KMS-11 (cell line): Measurements from ENCODE around the gene LMOD1.

Experiments
- H2AFZ ChIP-seq: fragments of 200-600 bp; sonication (generic); 2 replicates; pipeline ENCODE4 v1.6.1; 2016; ENCODE audit warnings: antibody characterized with exemption, mixed run types, low read depth
- H3K27ac ChIP-seq: fragments of 200-600 bp; sonication (generic); 2 replicates; pipeline ENCODE4 v1.6.1; 2016; ENCODE audit warnings: mild to moderate bottlenecking, mixed run types
- H3K27me3 ChIP-seq: fragments of 200-600 bp; sonication (generic); 2 replicates; pipeline ENCODE4 v1.6.1; 2017; ENCODE audit warnings: mild to moderate bottlenecking, low read depth, mixed run types, moderate library complexity; ENCODE audit not compliant: insufficient read depth
- H3K36me3 ChIP-seq: fragments of 200-600 bp; sonication (generic); 2 replicates; pipeline ENCODE4 v1.6.1; 2017; ENCODE audit warnings: mild to moderate bottlenecking, mixed run types; ENCODE audit not compliant: insufficient read depth
- H3K4me1 ChIP-seq: fragments of 200-600 bp; sonication (generic); 2 replicates; pipeline ENCODE4 v1.6.1; 2016; ENCODE audit warnings: mild to moderate bottlenecking, low read depth, mixed run types; ENCODE audit not compliant: poor library complexity, severe bottlenecking
- H3K4me2 ChIP-seq: fragments of 200-600 bp; sonication (generic); 2 replicates; pipeline ENCODE4 v1.7.0; 2016; ENCODE audit warnings: mild to moderate bottlenecking, mixed run types
- H3K4me3 ChIP-seq: fragments of 200-600 bp; sonication (generic); IDR thresholded peaks from 2 replicates; pipeline ENCODE4 v1.6.1; 2017; ENCODE audit warnings: low read depth, low read length, mixed read lengths; ENCODE audit not compliant: insufficient read depth
- H3K79me2 ChIP-seq: fragments of 200-600 bp; sonication (generic); 2 replicates; pipeline ENCODE4 v1.6.1; 2016; ENCODE audit warnings: low read depth, mixed run types; ENCODE audit not compliant: insufficient read depth
- H3K9ac ChIP-seq: fragments of 200-600 bp; sonication (generic); 2 replicates; pipeline ENCODE4 v1.6.1; 2016; ENCODE audit warnings: mild to moderate bottlenecking, mixed run types
- H4K20me1 ChIP-seq: fragments of 200-600 bp; sonication (generic); 2 replicates; pipeline ENCODE4 v1.6.1; 2016; ENCODE audit warnings: mild to moderate bottlenecking, mixed run types; ENCODE audit not compliant: insufficient read depth
- CTCF ChIP-seq: fragments of 200-600 bp; sonication (generic); conservative IDR thresholded peaks from 2 replicates; pipeline ENCODE4 v1.6.1; 2017; ENCODE audit warnings: low read depth, mild to moderate bottlenecking, antibody characterized with exemption, low read length, moderate library complexity, mixed read lengths

LMOD1 gene

GRCh38 chr1:201985355-201985754 lies 39.0 kb upstream of the LMOD1 start:
- Histone ChIP-seq H3K36me3 (no peaks in the 10 kb centered on the region), H3K79me2 (peaks cover 25% of the 10 kb centered on the region; the same call in 1 of the 2 replicates), H3K9ac (no peak overlapping the region), H3K4me1 (peaks cover 20% of the 10 kb centered on the region), H3K27ac (no peak overlapping the region), H4K20me1 (no peaks in the 10 kb centered on the region), H3K4me3 (no peak overlapping the region), H3K4me2 (no peak overlapping the region), H3K27me3 (no peaks in the 10 kb centered on the region), H2AFZ (no peak overlapping the region)
- no peak for TF ChIP-seq CTCF

GRCh38 chr1:201984446-201984845 lies 38.1 kb upstream of the LMOD1 start:
- TF ChIP-seq CTCF: no peak
- H3K27me3 ChIP-seq: no peaks in the 10 kb centered on the region
- H2AFZ ChIP-seq: no peak overlapping the region
- no peak overlapping the region for H3K4me3 ChIP-seq
- no peaks in the 10 kb centered on the region for H4K20me1 ChIP-seq
- H3K9ac ChIP-seq: no peak overlapping the region
- H3K27ac ChIP-seq: no peak overlapping the region
- H3K4me2 ChIP-seq: no peak overlapping the region
- no peaks in the 10 kb centered on the region for H3K36me3 ChIP-seq
- H3K4me1 ChIP-seq: peaks cover 20% of the 10 kb centered on the region
- H3K79me2 ChIP-seq: peaks cover 25% of the 10 kb centered on the region; the same call in 1 of the 2 replicates

GRCh38 chr1:201983380-201983805 lies 37.0 kb upstream of the LMOD1 start:
- Histone ChIP-seq H3K79me2 (peaks cover 23% of the 10 kb centered on the region; the same call in 1 of the 2 replicates), H3K9ac (peak overlapping the region; percentile 70; the same call in 1 of the 2 replicates), H3K4me3 (no peak overlapping the region), H3K27ac (peak overlapping the region; percentile 57), H3K4me1 (peaks cover 20% of the 10 kb centered on the region), H3K36me3 (no peaks in the 10 kb centered on the region), H3K4me2 (peak overlapping the region; percentile 92), H4K20me1 (no peaks in the 10 kb centered on the region), H2AFZ (peak overlapping the region; percentile 92), H3K27me3 (no peaks in the 10 kb centered on the region)
- TF ChIP-seq CTCF: no peak

GRCh38 chr1:201982623-201983379 lies 36.5 kb upstream of the LMOD1 start, which contains the start of gene RNPEP:
Gene RNPEP (plus strand): TSS chr1:201982648. CDS start chr1:201982667, 19 bp downstream.
- H3K9ac ChIP-seq: peak within 1 kb of the TSS; percentile 70
- H3K79me2 ChIP-seq: peaks cover 17% of the 10 kb centered on the region; the same call in 1 of the 2 replicates
- no peaks in the 10 kb centered on the region for H4K20me1 ChIP-seq
- peak within 1 kb of the TSS; percentile 76 for H3K4me3 ChIP-seq
- H3K4me2 ChIP-seq: peak within 1 kb of the TSS; percentile 93
- peak within 1 kb of the TSS; percentile 57 for H3K27ac ChIP-seq
- no peaks in the 10 kb centered on the region for H3K27me3 ChIP-seq
- peak within 1 kb of the TSS; percentile 92 for H2AFZ ChIP-seq
- no peaks in the 10 kb centered on the region for H3K36me3 ChIP-seq
- H3K4me1 ChIP-seq: peaks cover 20% of the 10 kb centered on the region
- no peak for TF ChIP-seq CTCF
